Neural cell (in vitro differentiated cells): ENCODE results near the gene AHCYL1. TPM values are rescaled to one million over a fixed set of nuclear protein-coding genes. Genes with fewer than 3 reads are reported as not detected.

Experiments
- H2AFZ ChIP-seq: fragments of 200-600, 300-800 bp; sonication (generic), shearing (Covaris generic); 2 replicates; pipeline ENCODE4 v1.6.0; 2014; ENCODE audit warnings: low read depth, mild to moderate bottlenecking, antibody characterized with exemption, low read length, moderate library complexity
- H3F3A ChIP-seq: fragments of 200-600 bp; shearing (Covaris generic); 2 replicates; pipeline ENCODE4 v1.6.1; 2016; ENCODE audit warnings: mild to moderate bottlenecking, moderate library complexity, mixed read lengths, antibody characterized with exemption, low read length; ENCODE audit not compliant: insufficient read depth, poor library complexity, severe bottlenecking
- H3K27ac ChIP-seq: fragments of 200-600, 300-800 bp; sonication (generic), shearing (Covaris generic); 2 replicates; pipeline ENCODE4 v1.5.1; 2014; ENCODE audit warnings: mild to moderate bottlenecking, low read length, moderate library complexity
- H3K27me3 ChIP-seq: fragments of 300-800, 200-600 bp; sonication (generic), shearing (Covaris generic); 2 replicates; pipeline ENCODE4 v1.6.0; 2014; ENCODE audit warnings: mild to moderate bottlenecking, low read depth, low read length, moderate library complexity; ENCODE audit not compliant: insufficient read depth
- H3K36me3 ChIP-seq: fragments of 300-800, 200-600 bp; sonication (generic), shearing (Covaris generic); 2 replicates; pipeline ENCODE4 v1.5.1; 2014; ENCODE audit warnings: mild to moderate bottlenecking, antibody characterized with exemption, low read length, moderate library complexity; ENCODE audit not compliant: insufficient read depth
- H3K4me2 ChIP-seq: fragments of 300-800, 200-600 bp; sonication (generic), shearing (Covaris generic); 2 replicates; pipeline ENCODE4 v1.6.0; 2014; ENCODE audit warnings: mild to moderate bottlenecking, low read length
- H3K4me3 ChIP-seq: fragments of 300-800, 200-600 bp; sonication (generic), shearing (Covaris generic); 2 replicates; pipeline ENCODE4 v1.5.1; 2014; ENCODE audit warnings: mild to moderate bottlenecking, low read length, moderate library complexity
- H3K79me2 ChIP-seq: fragments of 200-600 bp; shearing (Covaris generic); replicated peaks from 2 replicates; pipeline ENCODE4 v1.6.0; 2014; ENCODE audit warnings: mild to moderate bottlenecking, low read length, moderate library complexity; ENCODE audit not compliant: insufficient read depth
- H3K9ac ChIP-seq: fragments of 300-800, 200-600 bp; sonication (generic), shearing (Covaris generic); 2 replicates; pipeline ENCODE4 v1.6.1; 2016; ENCODE audit warnings: mild to moderate bottlenecking, low read length, mixed read lengths
- H3K9me2 ChIP-seq: fragments of 200-600 bp; shearing (Covaris generic); 2 replicates; pipeline ENCODE4 v1.6.1; 2016; ENCODE audit warnings: mild to moderate bottlenecking, low read length, mixed read lengths; ENCODE audit not compliant: insufficient read depth
- H3K9me3 ChIP-seq: fragments of 200-600, 300-800 bp; sonication (generic), shearing (Covaris generic); 2 replicates; pipeline ENCODE4 v1.6.1; 2016; ENCODE audit warnings: mild to moderate bottlenecking, mixed run types, low read length, moderate library complexity, mixed read lengths
- H4K20me1 ChIP-seq: fragments of 200-600 bp; shearing (Covaris generic); 2 replicates; pipeline ENCODE4 v1.6.1; 2016; ENCODE audit warnings: mild to moderate bottlenecking, mixed run types; ENCODE audit not compliant: insufficient read depth
- CTCF ChIP-seq: fragments of 450-650 bp; IDR thresholded peaks from 2 replicates; pipeline ENCODE4 v1.5.1; 2014; ENCODE audit warnings: antibody characterized with exemption, mild to moderate bottlenecking, moderate library complexity; ENCODE audit not compliant: poor library complexity, severe bottlenecking
- EP300 ChIP-seq: fragments of 450-650 bp; conservative IDR thresholded peaks from 2 replicates; pipeline ENCODE4 v1.6.1; 2014; ENCODE audit warnings: antibody characterized with exemption, mild to moderate bottlenecking, moderate library complexity; ENCODE audit not compliant: poor library complexity, severe bottlenecking
- EZH2 ChIP-seq: fragments of 200-600, 300-800 bp; shearing (Covaris generic), sonication (generic); IDR thresholded peaks from 2 replicates; pipeline ENCODE4 v1.6.1; 2014; ENCODE audit warnings: antibody characterized with exemption, low read length, borderline replicate concordance, mild to moderate bottlenecking; ENCODE audit not compliant: insufficient read depth, poor library complexity, severe bottlenecking
- MXI1 ChIP-seq: fragments of 450-650 bp; conservative IDR thresholded peaks from 2 replicates; pipeline ENCODE4 v1.6.1; 2014; ENCODE audit warnings: antibody characterized with exemption, mild to moderate bottlenecking; ENCODE audit not compliant: poor library complexity, severe bottlenecking
- POLR2AphosphoS5 ChIP-seq: IDR thresholded peaks from 2 replicates; pipeline ENCODE4 v1.6.1; 2012
- RAD21 ChIP-seq: fragments of 450-650 bp; conservative IDR thresholded peaks from 2 replicates; pipeline ENCODE4 v1.6.1; 2014; ENCODE audit warnings: antibody characterized with exemption, mild to moderate bottlenecking, moderate library complexity
- SMC3 ChIP-seq: fragments of 450-650 bp; conservative IDR thresholded peaks from 2 replicates; pipeline ENCODE4 v1.6.1; 2014; ENCODE audit warnings: antibody characterized with exemption, mild to moderate bottlenecking, moderate library complexity; ENCODE audit not compliant: poor library complexity
- TAF1 ChIP-seq: IDR thresholded peaks from 2 replicates; pipeline ENCODE4 v1.6.1; 2012; ENCODE audit warnings: low read depth
- polyA plus RNA-seq: library from polyadenylated mRNA; depleted of rRNA; stranded (reverse); fragments of >200 nt; gene quantifications from 2 replicates; pipeline ENCODE4 v1.2.3, GENCODE V29; 2014
- TF ChIP-seq, protein P1 (sequence below): IDR thresholded peaks from 2 replicates; pipeline ENCODE4 v1.6.1; 2012; ENCODE audit warnings: borderline replicate concordance

AHCYL1 gene
- polyA plus RNA-seq, 1 donor from 2014 or later, result 48.7 TPM

DNA sequence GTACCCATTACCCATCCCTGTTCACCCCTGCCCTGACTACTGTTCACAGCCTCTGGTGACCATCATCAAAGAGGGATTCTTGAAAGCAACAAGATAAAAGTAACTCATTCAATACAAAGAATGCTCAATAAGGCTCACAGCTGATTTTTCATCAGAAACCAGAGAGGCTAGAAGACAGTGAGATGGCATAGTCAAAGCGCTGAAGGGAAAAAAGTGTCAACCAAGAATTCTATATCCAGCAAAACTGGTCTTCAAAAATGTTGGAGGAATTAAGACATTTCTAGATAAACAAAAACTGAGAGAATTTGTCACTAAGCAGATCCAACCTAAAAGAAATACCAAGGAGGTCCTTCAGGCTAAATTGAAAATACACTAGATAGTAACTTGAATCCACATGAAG, 46.8 kb upstream of the AHCYL1 start:
- Histone ChIP-seq H3K27me3 (no peaks in the 10 kb centered on the region), H3K9me3 (peaks cover 4% of the 10 kb centered on the region), H2AFZ (no peak overlapping the region), H3K9ac (no peak overlapping the region), H3F3A (no peaks in the 10 kb centered on the region), H3K27ac (no peak overlapping the region), H3K9me2 (no peaks in the 10 kb centered on the region), H3K4me3 (no peak overlapping the region), H3K4me2 (no peak overlapping the region), H3K36me3 (no peaks in the 10 kb centered on the region), H3K79me2 (no peaks in the 10 kb centered on the region), H4K20me1 (no peaks in the 10 kb centered on the region)
- TF ChIP-seq, protein P1, sequence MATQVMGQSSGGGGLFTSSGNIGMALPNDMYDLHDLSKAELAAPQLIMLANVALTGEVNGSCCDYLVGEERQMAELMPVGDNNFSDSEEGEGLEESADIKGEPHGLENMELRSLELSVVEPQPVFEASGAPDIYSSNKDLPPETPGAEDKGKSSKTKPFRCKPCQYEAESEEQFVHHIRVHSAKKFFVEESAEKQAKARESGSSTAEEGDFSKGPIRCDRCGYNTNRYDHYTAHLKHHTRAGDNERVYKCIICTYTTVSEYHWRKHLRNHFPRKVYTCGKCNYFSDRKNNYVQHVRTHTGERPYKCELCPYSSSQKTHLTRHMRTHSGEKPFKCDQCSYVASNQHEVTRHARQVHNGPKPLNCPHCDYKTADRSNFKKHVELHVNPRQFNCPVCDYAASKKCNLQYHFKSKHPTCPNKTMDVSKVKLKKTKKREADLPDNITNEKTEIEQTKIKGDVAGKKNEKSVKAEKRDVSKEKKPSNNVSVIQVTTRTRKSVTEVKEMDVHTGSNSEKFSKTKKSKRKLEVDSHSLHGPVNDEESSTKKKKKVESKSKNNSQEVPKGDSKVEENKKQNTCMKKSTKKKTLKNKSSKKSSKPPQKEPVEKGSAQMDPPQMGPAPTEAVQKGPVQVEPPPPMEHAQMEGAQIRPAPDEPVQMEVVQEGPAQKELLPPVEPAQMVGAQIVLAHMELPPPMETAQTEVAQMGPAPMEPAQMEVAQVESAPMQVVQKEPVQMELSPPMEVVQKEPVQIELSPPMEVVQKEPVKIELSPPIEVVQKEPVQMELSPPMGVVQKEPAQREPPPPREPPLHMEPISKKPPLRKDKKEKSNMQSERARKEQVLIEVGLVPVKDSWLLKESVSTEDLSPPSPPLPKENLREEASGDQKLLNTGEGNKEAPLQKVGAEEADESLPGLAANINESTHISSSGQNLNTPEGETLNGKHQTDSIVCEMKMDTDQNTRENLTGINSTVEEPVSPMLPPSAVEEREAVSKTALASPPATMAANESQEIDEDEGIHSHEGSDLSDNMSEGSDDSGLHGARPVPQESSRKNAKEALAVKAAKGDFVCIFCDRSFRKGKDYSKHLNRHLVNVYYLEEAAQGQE, result no peak
- no peak for TF ChIP-seq POLR2AphosphoS5
- no peak for TF ChIP-seq EP300
- no peak for TF ChIP-seq TAF1
- no peak for TF ChIP-seq EZH2
- no peak for TF ChIP-seq CTCF
- no peak for TF ChIP-seq MXI1
- no peak for TF ChIP-seq RAD21
- TF ChIP-seq SMC3, result no peak

DNA sequence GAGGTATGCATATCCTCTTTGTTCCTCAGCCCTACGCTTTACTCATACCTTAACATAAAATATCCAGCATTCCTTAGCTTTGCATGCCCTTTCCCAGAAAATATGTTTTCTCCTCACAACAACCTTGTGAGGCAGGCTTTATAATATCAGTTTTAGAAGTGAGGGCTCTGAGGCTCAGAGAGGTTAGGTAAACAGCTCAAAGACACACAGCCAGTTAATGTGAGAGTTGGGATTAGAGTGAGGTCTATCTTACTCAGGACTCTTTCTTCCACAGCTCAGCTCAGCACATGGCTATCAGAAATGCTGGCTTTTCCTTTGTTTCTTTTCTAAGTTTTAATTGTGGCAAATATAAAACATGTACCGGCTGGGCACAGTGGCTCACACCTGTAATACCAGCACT, 46.0 kb upstream of the AHCYL1 start:
- no peaks in the 10 kb centered on the region for H4K20me1 ChIP-seq
- H3K9ac ChIP-seq, result no peak overlapping the region
- no peak overlapping the region for H3K27ac ChIP-seq
- no peaks in the 10 kb centered on the region for H3K9me2 ChIP-seq
- no peaks in the 10 kb centered on the region for H3F3A ChIP-seq
- H2AFZ ChIP-seq, result no peak overlapping the region
- no peaks in the 10 kb centered on the region for H3K27me3 ChIP-seq
- no peaks in the 10 kb centered on the region for H3K79me2 ChIP-seq
- H3K36me3 ChIP-seq, result no peaks in the 10 kb centered on the region
- TF ChIP-seq EZH2 (no peak), SMC3 (no peak), EP300 (no peak), CTCF (no peak), MXI1 (no peak), RAD21 (no peak), POLR2AphosphoS5 (no peak), TAF1 (no peak)
- TF ChIP-seq, protein P1, result no peak
- H3K4me3 ChIP-seq, result no peak overlapping the region
- no peak overlapping the region for H3K4me2 ChIP-seq
- peaks cover 4% of the 10 kb centered on the region for H3K9me3 ChIP-seq
